GM23338 (cell line): Measurements from ENCODE around the gene ZNF550. TPM values are rescaled to one million over a fixed set of nuclear protein-coding genes. Genes with fewer than 3 reads are reported as not detected.

Source experiments
- ATAC-seq: fragments of 200-7000 bp; cut with Tn5 transposase; 3 replicates; pipeline ENCODE4 v1.9.1; 2020
- DNase-seq: peaks from one replicate; pipeline ENCODE4 v3.0.0-alpha.2; 2015; ENCODE audit warnings: low spot score
- H2AFZ ChIP-seq: fragments of 200-600 bp; sonication (generic); 2 replicates; pipeline ENCODE4 v1.8.0; 2016; ENCODE audit warnings: antibody characterized with exemption, mild to moderate bottlenecking, moderate library complexity
- H3F3A ChIP-seq: fragments of 200-600 bp; sonication (generic); replicated peaks from 2 replicates; pipeline ENCODE4 v1.8.0; 2017; ENCODE audit warnings: antibody characterized with exemption, mixed run types, low read depth
- H3K27ac ChIP-seq: fragments of 200-600 bp; sonication (generic); 2 replicates; pipeline ENCODE4 v1.6.1; 2016; ENCODE audit warnings: low read depth
- H3K27me3 ChIP-seq: fragments of 200-600 bp; sonication (generic); 2 replicates; pipeline ENCODE4 v1.8.0; 2016; ENCODE audit warnings: mild to moderate bottlenecking, mixed run types, moderate library complexity; ENCODE audit not compliant: insufficient read depth
- H3K36me3 ChIP-seq: fragments of 200-600 bp; sonication (generic); 2 replicates; pipeline ENCODE4 v1.8.0; 2016; ENCODE audit warnings: mild to moderate bottlenecking; ENCODE audit not compliant: insufficient read depth
- H3K4me1 ChIP-seq: fragments of 200-600 bp; sonication (generic); 2 replicates; pipeline ENCODE4 v1.8.0; 2016; ENCODE audit warnings: mild to moderate bottlenecking, moderate library complexity; ENCODE audit not compliant: insufficient read depth
- H3K4me2 ChIP-seq: fragments of 200-600 bp; sonication (generic); 2 replicates; pipeline ENCODE4 v1.7.1; 2017; ENCODE audit warnings: mixed run types
- H3K4me3 ChIP-seq: fragments of 200-600 bp; sonication (generic); 2 replicates; pipeline ENCODE4 v1.6.1; 2016; ENCODE audit warnings: mixed run types
- H3K79me2 ChIP-seq: fragments of 200-600 bp; sonication (generic); replicated peaks from 2 replicates; pipeline ENCODE4 v1.8.0; 2017; ENCODE audit warnings: mild to moderate bottlenecking; ENCODE audit not compliant: insufficient read depth
- H3K9me2 ChIP-seq: fragments of 200-600 bp; sonication (generic); 2 replicates; pipeline ENCODE4 v1.8.0; 2017; ENCODE audit not compliant: insufficient read depth
- H4K20me1 ChIP-seq: fragments of 200-600 bp; sonication (generic); replicated peaks from 2 replicates; pipeline ENCODE4 v1.8.0; 2017; ENCODE audit warnings: mild to moderate bottlenecking; ENCODE audit not compliant: insufficient read depth
- H3K27ac Mint-ChIP-seq: 2 replicates; pipeline ENCODE4 v1.8.0; 2020; ENCODE audit warnings: inconsistent platforms, mild to moderate bottlenecking, moderate library complexity, mixed read lengths
- H3K27me3 Mint-ChIP-seq: 3 replicates; pipeline ENCODE4 v1.8.0; 2022; ENCODE audit warnings: low read depth, mild to moderate bottlenecking, moderate library complexity, mixed read lengths, inconsistent platforms; ENCODE audit not compliant: insufficient read depth, poor library complexity
- H3K36me3 Mint-ChIP-seq: 3 replicates; pipeline ENCODE4 v1.8.0; 2021; ENCODE audit warnings: low read depth, mild to moderate bottlenecking, inconsistent platforms, moderate library complexity, mixed read lengths
- H3K4me1 Mint-ChIP-seq: 3 replicates; pipeline ENCODE4 v1.8.0; 2020; ENCODE audit warnings: mild to moderate bottlenecking, inconsistent platforms, mixed read lengths
- H3K4me3 Mint-ChIP-seq: 3 replicates; pipeline ENCODE4 v1.8.0; 2021; ENCODE audit warnings: moderate library complexity, mild to moderate bottlenecking, inconsistent platforms, mixed read lengths
- H3K9me3 Mint-ChIP-seq: 3 replicates; pipeline ENCODE4 v1.8.0; 2020; ENCODE audit warnings: moderate library complexity, mild to moderate bottlenecking, inconsistent platforms, mixed read lengths
- CREB1 ChIP-seq: fragments of 250-450 bp; sonication (Bioruptor Pico); IDR thresholded peaks from 2 replicates; pipeline ENCODE4 v1.5.0; 2020; ENCODE audit warnings: low read depth, mild to moderate bottlenecking, moderate library complexity
- CTCF ChIP-seq, 2 experiments: fragments of 200-600 bp in 1 of 2; sonication (generic) in 1 of 2; conservative IDR thresholded peaks; 2 replicates each; pipeline versions ENCODE4 v1.5.1 to v1.6.1; 2016 to 2017; ENCODE audit warnings: antibody characterized with exemption in 2 of 2, low read depth in 2 of 2, mild to moderate bottlenecking in 2 of 2, moderate library complexity in 1 of 2
- ETS1 ChIP-seq: IDR thresholded peaks from 2 replicates; pipeline ENCODE4 v1.6.1; 2016; ENCODE audit warnings: antibody characterized with exemption
- NANOG ChIP-seq: IDR thresholded peaks from 2 replicates; pipeline ENCODE4 v1.6.1; 2016; ENCODE audit warnings: antibody characterized with exemption, borderline replicate concordance
- REST ChIP-seq: IDR thresholded peaks from one replicate; pipeline ENCODE4 v1.6.1; 2018; ENCODE audit warnings: antibody characterized with exemption; ENCODE audit not compliant: unreplicated experiment
- polyA plus RNA-seq: library from polyadenylated mRNA; unstranded; fragments of >200 nt; fragmentation: Nextera tagmentation; extraction: Ambion mirVana; gene quantifications from 2 replicates; pipeline ENCODE4 v1.2.1, GENCODE V29; 2016
- total RNA-seq: library from RNA; depleted of rRNA; stranded (reverse); fragments of >200 nt; shearing (Covaris generic); gene quantifications from 2 replicates; pipeline ENCODE4 v1.2.3, GENCODE V29; 2014

ZNF550 gene
- total and polyA plus RNA-seq, 2 experiments from 2014 or later = 5.7 to 14.7 TPM

- TF ChIP-seq NANOG (no peak), REST (no peak), CREB1 (CRISPR knock-in tag) (no peak)
- peaks cover 18% of the 10 kb centered on the region; the same call in 1 of the 2 replicates for H3K36me3 ChIP-seq
- H3K9me2 ChIP-seq = peaks cover 8% of the 10 kb centered on the region; the same call in 1 of the 2 replicates
- H4K20me1 ChIP-seq = peaks cover 12% of the 10 kb centered on the region
- no peak overlapping the region for H3K27ac Mint-ChIP-seq
- H3F3A ChIP-seq = no peaks in the 10 kb centered on the region
- H3K4me2 ChIP-seq = no peak overlapping the region; the same call in 1 of the 2 replicates
- peaks cover 2% of the 10 kb centered on the region for H3K27me3 Mint-ChIP-seq
- no peak overlapping the region for H3K4me3 ChIP-seq
- H3K4me1 ChIP-seq = peaks cover 6% of the 10 kb centered on the region
- DNase-seq = no peak
- no peaks in the 10 kb centered on the region for H3K27me3 ChIP-seq
- H3K4me1 Mint-ChIP-seq = peaks cover 11% of the 10 kb centered on the region
- peaks cover 57% of the 10 kb centered on the region for H3K36me3 Mint-ChIP-seq
- H3K4me3 Mint-ChIP-seq = peak overlapping the region; percentile 99
- H3K9me3 Mint-ChIP-seq = peaks cover 31% of the 10 kb centered on the region
- peaks cover 22% of the 10 kb centered on the region for H3K79me2 ChIP-seq
- H2AFZ ChIP-seq = no peak overlapping the region
- no peak for ATAC-seq
- H3K27ac ChIP-seq = no peak overlapping the region
Observed at GRCh38 chr19:57557659-57558058, 2.0 kb downstream of the ZNF550 start.

- H3K9me2 ChIP-seq = no peaks in the 10 kb centered on the region
- TF ChIP-seq ETS1 = no peak
- TF ChIP-seq CTCF (conservative IDR thresholded peaks at IDR 0.05; ENCODE audit: low read depth in 2 of 2) = peak; percentile 8 to 27; a peak in 1 of 4 replicates
- H3K27ac Mint-ChIP-seq = no peak overlapping the region
- no peak overlapping the region for H3K27ac ChIP-seq
- no peaks in the 10 kb centered on the region for H3K4me1 Mint-ChIP-seq
- no peaks in the 10 kb centered on the region for H3K27me3 ChIP-seq
- peak; percentile 74 for ATAC-seq
- H3K4me3 ChIP-seq = no peak overlapping the region
- H3K36me3 ChIP-seq = peaks cover 48% of the 10 kb centered on the region
- no peaks in the 10 kb centered on the region for H3K4me1 ChIP-seq
- H3K79me2 ChIP-seq = peaks cover 3% of the 10 kb centered on the region
- no peak overlapping the region for H3K4me2 ChIP-seq
- no peak overlapping the region for H2AFZ ChIP-seq
- H3F3A ChIP-seq = no peaks in the 10 kb centered on the region
- peak; percentile 21 for DNase-seq
- H3K36me3 Mint-ChIP-seq = peaks cover 91% of the 10 kb centered on the region
- H3K27me3 Mint-ChIP-seq = peaks cover 5% of the 10 kb centered on the region
- no peak overlapping the region for H3K4me3 Mint-ChIP-seq
- H3K9me3 Mint-ChIP-seq = peaks cover 14% of the 10 kb centered on the region; the same call in 2 of the 3 replicates
- H4K20me1 ChIP-seq = peaks cover 12% of the 10 kb centered on the region
Observed at GRCh38 chr19:57552432-57552831, 7.2 kb downstream of the ZNF550 start.
